ENCODE data around the gene RUNX1.

Gene RUNX1

DNA sequence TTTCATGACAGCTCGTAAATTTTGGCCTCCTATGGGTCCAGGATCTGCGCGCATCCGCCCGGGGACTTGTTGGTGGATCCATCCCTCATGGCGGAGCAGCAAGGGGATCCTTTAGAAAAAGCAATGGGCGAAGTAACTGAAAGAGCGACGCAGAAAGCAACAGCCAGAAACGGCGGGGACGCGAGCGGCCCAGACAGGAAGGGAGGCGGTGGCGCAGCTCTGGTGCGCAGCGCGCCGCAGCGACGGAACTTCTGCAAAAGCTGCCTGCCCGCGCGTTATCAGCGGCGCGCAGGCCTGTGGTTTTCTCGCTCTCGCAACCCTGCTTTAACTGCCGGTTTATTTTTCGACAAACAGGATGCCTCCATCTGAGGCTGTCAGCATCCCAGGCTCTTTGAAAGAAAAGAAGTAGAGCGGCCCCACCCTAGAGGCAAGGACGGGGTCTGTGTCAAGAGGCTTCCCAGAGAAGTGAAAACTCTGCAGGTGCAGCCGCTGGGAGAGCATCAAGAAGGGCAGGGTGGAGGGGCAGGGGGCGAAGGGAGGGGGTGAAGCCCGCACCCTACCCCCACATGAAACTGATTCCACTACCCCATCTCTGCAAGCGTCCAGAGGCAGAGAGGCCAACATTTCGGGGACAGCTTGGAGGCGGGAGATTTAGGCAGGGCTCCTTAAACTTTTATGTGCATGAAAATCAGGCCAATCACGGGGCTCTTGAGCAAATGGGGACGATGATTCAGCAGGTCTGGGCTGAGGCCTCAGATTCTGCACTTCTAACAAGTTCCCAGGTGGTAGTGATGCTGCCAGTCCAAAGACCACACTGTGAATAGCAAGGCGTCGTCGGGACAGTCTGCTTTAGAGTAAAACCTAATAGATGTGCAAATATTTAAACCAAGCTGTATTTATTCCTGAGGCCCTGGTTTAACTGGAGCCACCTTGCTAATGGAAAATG is 22.2 kb downstream of the RUNX1 start:
- Histone ChIP-seq H3K36me3 (no peaks in the 10 kb centered on the region), H3K27me3 (no peaks in the 10 kb centered on the region), H3K4me3 (ENCODE audit: low read depth, low read length) (no peak overlapping the region), H3K4me1 (no peaks in the 10 kb centered on the region), H3K9me3 (no peaks in the 10 kb centered on the region; the same call in 1 of the 2 replicates)
- TF ChIP-seq, protein P1, sequence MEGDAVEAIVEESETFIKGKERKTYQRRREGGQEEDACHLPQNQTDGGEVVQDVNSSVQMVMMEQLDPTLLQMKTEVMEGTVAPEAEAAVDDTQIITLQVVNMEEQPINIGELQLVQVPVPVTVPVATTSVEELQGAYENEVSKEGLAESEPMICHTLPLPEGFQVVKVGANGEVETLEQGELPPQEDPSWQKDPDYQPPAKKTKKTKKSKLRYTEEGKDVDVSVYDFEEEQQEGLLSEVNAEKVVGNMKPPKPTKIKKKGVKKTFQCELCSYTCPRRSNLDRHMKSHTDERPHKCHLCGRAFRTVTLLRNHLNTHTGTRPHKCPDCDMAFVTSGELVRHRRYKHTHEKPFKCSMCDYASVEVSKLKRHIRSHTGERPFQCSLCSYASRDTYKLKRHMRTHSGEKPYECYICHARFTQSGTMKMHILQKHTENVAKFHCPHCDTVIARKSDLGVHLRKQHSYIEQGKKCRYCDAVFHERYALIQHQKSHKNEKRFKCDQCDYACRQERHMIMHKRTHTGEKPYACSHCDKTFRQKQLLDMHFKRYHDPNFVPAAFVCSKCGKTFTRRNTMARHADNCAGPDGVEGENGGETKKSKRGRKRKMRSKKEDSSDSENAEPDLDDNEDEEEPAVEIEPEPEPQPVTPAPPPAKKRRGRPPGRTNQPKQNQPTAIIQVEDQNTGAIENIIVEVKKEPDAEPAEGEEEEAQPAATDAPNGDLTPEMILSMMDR (IDR thresholded peaks at IDR 0.05; ENCODE audit: low read depth, low read length), result no peak
- DNase-seq, result no peak

DNA sequence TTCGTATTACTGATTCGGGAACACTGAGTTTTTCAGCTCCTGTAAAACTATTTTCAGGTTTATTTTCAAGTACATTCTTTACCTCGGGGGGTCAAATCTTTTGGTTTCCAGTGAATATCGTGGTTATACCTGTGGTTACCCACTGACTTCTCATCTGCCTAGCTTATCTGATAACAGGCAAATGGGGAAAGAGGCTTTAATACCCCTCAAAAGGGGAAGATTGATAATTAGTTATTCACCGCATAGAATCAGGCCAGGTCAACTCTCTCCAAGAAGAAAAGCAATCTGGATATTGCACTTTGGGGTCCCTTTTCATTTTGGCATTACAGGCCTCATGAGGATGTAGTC is 23.0 kb downstream of the RUNX1 start:
- Histone ChIP-seq H3K9me3 (no peaks in the 10 kb centered on the region; the same call in 1 of the 2 replicates), H3K36me3 (no peaks in the 10 kb centered on the region), H3K4me1 (no peaks in the 10 kb centered on the region), H3K27me3 (no peaks in the 10 kb centered on the region), H3K4me3 (ENCODE audit: low read depth, low read length) (no peak overlapping the region)
- TF ChIP-seq, protein P1 (IDR thresholded peaks at IDR 0.05; ENCODE audit: low read depth, low read length), result no peak
- no peak for DNase-seq

DNA sequence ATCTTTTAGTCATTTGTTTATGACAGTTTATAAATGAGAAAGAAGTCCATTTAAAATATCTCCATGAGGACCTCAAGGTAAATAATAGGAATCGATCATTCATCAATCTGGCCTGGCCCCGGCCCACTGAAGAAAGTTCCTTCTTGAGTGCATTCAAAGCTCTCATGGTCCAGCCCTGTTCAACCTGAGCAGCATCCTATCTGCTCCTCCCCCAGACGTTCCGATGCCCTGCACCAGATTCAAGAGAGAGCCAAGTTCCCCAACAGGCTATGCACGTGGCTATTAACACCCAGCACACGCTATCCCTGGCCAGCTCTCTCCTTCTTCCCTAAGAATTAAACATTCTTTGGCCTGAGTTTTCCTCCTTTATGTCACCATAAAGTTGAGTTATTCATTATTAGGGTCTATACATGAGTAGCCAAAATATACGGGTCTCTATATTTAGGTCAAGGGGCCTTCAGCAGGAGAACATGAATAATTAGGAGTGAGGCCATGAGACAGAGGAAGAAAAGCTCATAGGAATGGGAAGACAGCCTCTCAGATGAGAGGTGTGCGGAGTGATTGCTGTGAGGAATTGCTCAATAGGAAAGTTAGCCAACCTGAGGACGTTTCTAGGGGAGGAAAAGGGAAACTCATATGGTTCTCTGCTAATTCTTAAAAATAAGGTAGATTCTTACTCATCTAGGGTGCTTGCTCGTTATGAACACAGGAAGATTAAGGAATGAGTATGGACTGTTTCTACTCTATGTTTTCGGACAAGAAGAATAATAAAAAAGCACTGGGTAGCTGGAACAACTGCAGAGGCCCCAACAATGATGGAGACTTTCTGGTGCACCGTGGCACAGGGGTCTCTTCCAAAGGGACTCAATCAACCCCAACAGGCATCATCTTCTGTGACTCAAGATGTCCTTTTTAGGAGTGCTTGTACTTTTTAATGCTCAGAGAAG is 23.6 kb downstream of the RUNX1 start:
- no peaks in the 10 kb centered on the region; the same call in 1 of the 2 replicates for H3K9me3 ChIP-seq
- TF ChIP-seq, protein P1 (IDR thresholded peaks at IDR 0.05; ENCODE audit: low read depth, low read length), result no peak
- DNase-seq, result no peak
- no peaks in the 10 kb centered on the region for H3K36me3 ChIP-seq
- no peaks in the 10 kb centered on the region for H3K27me3 ChIP-seq
- H3K4me3 ChIP-seq (ENCODE audit: low read depth, low read length), result no peak overlapping the region
- H3K4me1 ChIP-seq, result no peaks in the 10 kb centered on the region

DNA sequence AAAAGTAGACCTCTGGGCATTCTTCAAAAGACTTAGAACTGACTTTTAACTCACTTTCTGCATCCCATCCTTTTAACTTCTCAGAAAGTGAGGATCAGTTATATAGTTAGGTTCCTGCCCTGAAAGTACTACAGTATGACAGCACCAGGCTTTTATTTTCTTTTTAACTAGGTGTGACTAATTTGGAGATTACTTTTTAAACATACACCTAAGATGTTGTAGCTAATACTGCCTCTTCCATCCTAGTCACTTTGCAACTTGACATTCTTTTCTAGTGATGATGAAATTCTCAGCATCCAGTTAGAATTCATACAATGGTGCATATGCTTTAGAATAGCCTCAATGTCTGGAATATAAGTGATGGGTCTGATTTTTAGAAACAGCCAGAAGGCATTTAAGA is 24.6 kb downstream of the RUNX1 start:
- Histone ChIP-seq H3K4me3 (ENCODE audit: low read depth, low read length) (no peak overlapping the region), H3K36me3 (no peaks in the 10 kb centered on the region), H3K9me3 (no peaks in the 10 kb centered on the region; the same call in 1 of the 2 replicates), H3K27me3 (no peaks in the 10 kb centered on the region), H3K4me1 (no peaks in the 10 kb centered on the region)
- no peak for DNase-seq
- TF ChIP-seq, protein P1 (IDR thresholded peaks at IDR 0.05; ENCODE audit: low read depth, low read length), result no peak

DNA sequence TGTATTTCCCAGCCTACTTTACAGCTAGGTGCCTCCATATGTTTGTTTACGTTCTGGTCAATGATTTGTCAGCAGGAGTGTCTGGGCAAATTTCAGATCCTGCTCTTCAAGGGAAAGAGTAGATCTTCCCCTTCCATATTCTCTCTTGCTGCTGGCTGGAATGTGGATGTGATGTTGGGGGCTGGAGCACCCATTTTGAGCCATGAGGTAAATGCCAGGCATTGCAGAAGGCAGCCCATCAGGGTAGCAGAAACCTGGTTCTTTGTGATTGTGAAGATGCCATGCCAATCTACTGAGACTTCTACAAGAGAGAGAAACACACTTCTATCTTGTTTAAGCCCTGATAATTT is 25.1 kb downstream of the RUNX1 start:
- no peak for DNase-seq
- Histone ChIP-seq H3K36me3 (no peaks in the 10 kb centered on the region), H3K4me1 (no peaks in the 10 kb centered on the region), H3K4me3 (ENCODE audit: low read depth, low read length) (no peak overlapping the region), H3K9me3 (no peaks in the 10 kb centered on the region; the same call in 1 of the 2 replicates), H3K27me3 (no peaks in the 10 kb centered on the region)
- TF ChIP-seq, protein P1 (IDR thresholded peaks at IDR 0.05; ENCODE audit: low read depth, low read length), result no peak
